Loucy (cell line): ENCODE measurements around the gene RXRG.

Experiments
- EZH2phosphoT487 ChIP-seq: fragments of 200-600 bp; IDR thresholded peaks from 2 replicates; pipeline ENCODE4 v1.6.1; 2018; ENCODE audit warnings: antibody characterized with exemption, mild to moderate bottlenecking, moderate library complexity, borderline replicate concordance
- TF ChIP-seq, protein P1 (sequence below): fragments of 200-600 bp; sonication (generic); conservative IDR thresholded peaks from 2 replicates; pipeline ENCODE4 v1.5.1; 2014; ENCODE audit warnings: mild to moderate bottlenecking, antibody characterized with exemption, low read length

DNA sequence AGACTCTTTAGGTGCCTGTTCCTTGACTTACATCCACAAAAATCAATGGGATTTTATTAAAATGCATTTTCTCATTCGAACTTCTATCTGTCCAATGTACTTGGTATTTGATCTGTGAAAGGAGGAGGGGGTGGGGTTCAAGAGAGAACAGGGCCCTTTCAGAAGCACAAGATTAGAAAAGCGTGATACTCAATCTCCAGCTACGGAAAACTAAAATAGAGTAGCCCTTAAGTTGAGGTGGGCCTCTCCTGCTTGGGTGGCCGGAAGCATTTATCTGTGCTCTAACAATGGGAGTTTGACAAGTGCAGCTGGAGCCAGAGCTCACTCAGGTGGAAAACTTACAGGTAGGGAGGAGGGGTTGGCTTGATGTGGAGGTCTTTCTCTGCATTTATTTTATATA lies 462 bp upstream of the RXRG start:
- TF ChIP-seq, protein P1, sequence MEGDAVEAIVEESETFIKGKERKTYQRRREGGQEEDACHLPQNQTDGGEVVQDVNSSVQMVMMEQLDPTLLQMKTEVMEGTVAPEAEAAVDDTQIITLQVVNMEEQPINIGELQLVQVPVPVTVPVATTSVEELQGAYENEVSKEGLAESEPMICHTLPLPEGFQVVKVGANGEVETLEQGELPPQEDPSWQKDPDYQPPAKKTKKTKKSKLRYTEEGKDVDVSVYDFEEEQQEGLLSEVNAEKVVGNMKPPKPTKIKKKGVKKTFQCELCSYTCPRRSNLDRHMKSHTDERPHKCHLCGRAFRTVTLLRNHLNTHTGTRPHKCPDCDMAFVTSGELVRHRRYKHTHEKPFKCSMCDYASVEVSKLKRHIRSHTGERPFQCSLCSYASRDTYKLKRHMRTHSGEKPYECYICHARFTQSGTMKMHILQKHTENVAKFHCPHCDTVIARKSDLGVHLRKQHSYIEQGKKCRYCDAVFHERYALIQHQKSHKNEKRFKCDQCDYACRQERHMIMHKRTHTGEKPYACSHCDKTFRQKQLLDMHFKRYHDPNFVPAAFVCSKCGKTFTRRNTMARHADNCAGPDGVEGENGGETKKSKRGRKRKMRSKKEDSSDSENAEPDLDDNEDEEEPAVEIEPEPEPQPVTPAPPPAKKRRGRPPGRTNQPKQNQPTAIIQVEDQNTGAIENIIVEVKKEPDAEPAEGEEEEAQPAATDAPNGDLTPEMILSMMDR: no peak
- TF ChIP-seq EZH2phosphoT487: no peak
